Trophoblast cell (in vitro differentiated cells and primary cell): ENCODE data around the gene DTNB.
"Not testable (repeated sequence)": the region's sequence is repeated elsewhere in the genome, so short reads cannot be mapped to it uniquely, and the experiment has no call there.

Experiments
- DNase-seq, 2 donors: peaks; one replicate each; pipeline ENCODE4 v3.0.0-alpha.2; 2016
- H2AFZ ChIP-seq: 2 replicates; pipeline ENCODE4 v1.6.1; 2013; ENCODE audit warnings: low read length, moderate library complexity, mild to moderate bottlenecking; ENCODE audit not compliant: insufficient read depth, poor library complexity
- H2AK5ac ChIP-seq: 2 replicates; pipeline ENCODE4 v1.6.1; 2013; ENCODE audit warnings: mild to moderate bottlenecking, low read length
- H2BK120ac ChIP-seq: 2 replicates; pipeline ENCODE4 v1.6.1; 2013; ENCODE audit warnings: low read length, mild to moderate bottlenecking, moderate library complexity; ENCODE audit not compliant: insufficient read depth, poor library complexity
- H2BK12ac ChIP-seq: 2 replicates; pipeline ENCODE4 v1.6.1; 2013; ENCODE audit warnings: mild to moderate bottlenecking, low read length, moderate library complexity
- H2BK5ac ChIP-seq: 2 replicates; pipeline ENCODE4 v1.6.1; 2013; ENCODE audit warnings: low read length, low read depth, moderate library complexity, mild to moderate bottlenecking; ENCODE audit not compliant: poor library complexity
- H3K14ac ChIP-seq: 2 replicates; pipeline ENCODE4 v1.6.1; 2013; ENCODE audit warnings: mild to moderate bottlenecking, low read length
- H3K18ac ChIP-seq: 2 replicates; pipeline ENCODE4 v1.6.1; 2013; ENCODE audit warnings: mild to moderate bottlenecking, low read length
- H3K23ac ChIP-seq: 2 replicates; pipeline ENCODE4 v1.6.1; 2013; ENCODE audit warnings: low read length
- H3K27ac ChIP-seq: 2 replicates; pipeline ENCODE4 v1.5.1; 2013; ENCODE audit warnings: low read depth, mild to moderate bottlenecking, inconsistent platforms, low read length, moderate library complexity
- H3K27me3 ChIP-seq: 2 replicates; pipeline ENCODE4 v1.6.1; 2013; ENCODE audit warnings: inconsistent platforms, mild to moderate bottlenecking, low read length, moderate library complexity; ENCODE audit not compliant: insufficient read depth
- H3K36me3 ChIP-seq, 2 experiments: 1 replicate in 1 of 2; 2 replicates in 1 of 2; pipeline ENCODE4 v1.6.1; 2013; ENCODE audit warnings: low read length in 2 of 2, mild to moderate bottlenecking in 2 of 2, moderate library complexity in 1 of 2; ENCODE audit not compliant: insufficient read depth in 2 of 2, control insufficient read depth in 1 of 2
- H3K4ac ChIP-seq: 2 replicates; pipeline ENCODE4 v1.6.1; 2013; ENCODE audit warnings: low read depth, mild to moderate bottlenecking, low read length, moderate library complexity
- H3K4me1 ChIP-seq, 2 experiments: 1 replicate in 1 of 2; 2 replicates in 1 of 2; pipeline ENCODE4 v1.6.1; 2013; ENCODE audit warnings: low read length in 2 of 2, mild to moderate bottlenecking in 2 of 2, moderate library complexity in 1 of 2; ENCODE audit not compliant: insufficient read depth in 2 of 2, control insufficient read depth in 1 of 2
- H3K4me2 ChIP-seq: 2 replicates; pipeline ENCODE4 v1.6.1; 2013; ENCODE audit warnings: inconsistent platforms, mild to moderate bottlenecking, low read length, moderate library complexity
- H3K4me3 ChIP-seq: 2 replicates; pipeline ENCODE4 v1.5.1; 2013; ENCODE audit warnings: mild to moderate bottlenecking, low read depth, low read length, inconsistent platforms
- H3K79me1 ChIP-seq: one replicate; pipeline ENCODE4 v1.6.1; 2013; ENCODE audit warnings: low read length
- H3K79me2 ChIP-seq: 2 replicates; pipeline ENCODE4 v1.6.1; 2013; ENCODE audit warnings: low read length, mild to moderate bottlenecking; ENCODE audit not compliant: control insufficient read depth, insufficient read depth, poor library complexity
- H3K9ac ChIP-seq: 2 replicates; pipeline ENCODE4 v1.6.1; 2013; ENCODE audit warnings: mild to moderate bottlenecking, low read length
- H3K9me3 ChIP-seq: 2 replicates; pipeline ENCODE4 v1.6.1; 2013; ENCODE audit warnings: low read depth, mild to moderate bottlenecking, control low read depth, inconsistent platforms, low read length; ENCODE audit not compliant: insufficient read depth
- H4K12ac ChIP-seq: 2 replicates; pipeline ENCODE4 v1.6.1; 2013; ENCODE audit warnings: low read depth, mild to moderate bottlenecking, low read length, moderate library complexity
- H4K8ac ChIP-seq: 2 replicates; pipeline ENCODE4 v1.6.1; 2013; ENCODE audit warnings: low read depth, mild to moderate bottlenecking, low read length, moderate library complexity
- H4K91ac ChIP-seq: one replicate; pipeline ENCODE4 v1.6.1; 2013; ENCODE audit warnings: low read depth, mild to moderate bottlenecking, low read length, moderate library complexity
- WGBS: extraction: QIAGEN DNeasy Blood & Tissue Kit; methylation state at CpG from one replicate; pipeline ENCODE4 v1.1.7; 2013; ENCODE audit warnings: missing lambda C conversion rate; ENCODE audit not compliant: insufficient read length, insufficient coverage; ENCODE audit errors: extremely low coverage; 5-methylcytosine and 5-hydroxymethylcytosine counted together

DTNB gene

GRCh38 chr2:25601711-25602332 is 71.6 kb downstream of the DTNB start:
- H2BK5ac ChIP-seq, H4K8ac ChIP-seq, DNase-seq, H3K18ac ChIP-seq, H3K4ac ChIP-seq, H3K79me2 ChIP-seq, H3K9ac ChIP-seq, H3K4me1 ChIP-seq, H3K4me3 ChIP-seq, H2AK5ac ChIP-seq, H3K79me1 ChIP-seq, H3K36me3 ChIP-seq, H3K4me2 ChIP-seq, H3K27ac ChIP-seq, H2AFZ ChIP-seq, H3K9me3 ChIP-seq, H4K12ac ChIP-seq, H4K91ac ChIP-seq, H3K23ac ChIP-seq, H2BK12ac ChIP-seq, H2BK120ac ChIP-seq, H3K14ac ChIP-seq, H3K27me3 ChIP-seq: not testable (repeated sequence)
- no CpG with 5 or more reads among the region's 9 CpGs for WGBS

- no CpG with 5 or more reads among the region's 4 CpGs for WGBS
Observed at GRCh38 chr2:25598911-25599310, 74.5 kb downstream of the DTNB start.

GRCh38 chr2:25598332-25598731 is 75.0 kb downstream of the DTNB start:
- H2BK120ac ChIP-seq, result no peak overlapping the region
- H3K9me3 ChIP-seq, result no peaks in the 10 kb centered on the region
- H2AFZ ChIP-seq, result no peak overlapping the region
- H3K18ac ChIP-seq, result no peak overlapping the region
- no peak overlapping the region for H4K91ac ChIP-seq
- no peak overlapping the region for H3K23ac ChIP-seq
- no peak overlapping the region for H3K4me3 ChIP-seq
- DNase-seq, result no peak
- no peak overlapping the region for H2BK5ac ChIP-seq
- H3K14ac ChIP-seq, result no peak overlapping the region
- H3K79me2 ChIP-seq, result no peaks in the 10 kb centered on the region
- H3K4ac ChIP-seq, result no peak overlapping the region
- H3K4me1 ChIP-seq, result no peaks in the 10 kb centered on the region
- H3K79me1 ChIP-seq, result no peaks in the 10 kb centered on the region
- no peak overlapping the region for H2BK12ac ChIP-seq
- no peaks in the 10 kb centered on the region for H3K36me3 ChIP-seq
- no peak overlapping the region for H3K27ac ChIP-seq
- no CpG with 5 or more reads among the region's 2 CpGs for WGBS
- no peaks in the 10 kb centered on the region for H3K27me3 ChIP-seq
- no peak overlapping the region for H4K12ac ChIP-seq
- no peak overlapping the region for H4K8ac ChIP-seq
- H3K9ac ChIP-seq, result no peak overlapping the region
- no peak overlapping the region for H3K4me2 ChIP-seq
- no peak overlapping the region for H2AK5ac ChIP-seq

More at GRCh38 chr2:25598911-25599310, 74.5 kb downstream of the DTNB start:
- H3K4me2 ChIP-seq, result no peak overlapping the region
- H3K36me3 ChIP-seq, result no peaks in the 10 kb centered on the region
- no peak overlapping the region for H2BK12ac ChIP-seq
- no peak overlapping the region for H4K91ac ChIP-seq
- H3K4me1 ChIP-seq, result no peaks in the 10 kb centered on the region
- no peak overlapping the region for H3K18ac ChIP-seq
- no peak overlapping the region for H4K12ac ChIP-seq
- no peak overlapping the region for H3K9ac ChIP-seq
- no peak overlapping the region for H3K14ac ChIP-seq
- H2BK120ac ChIP-seq, result no peak overlapping the region
- H3K23ac ChIP-seq, result no peak overlapping the region
- no peak overlapping the region for H3K27ac ChIP-seq
- no peak for DNase-seq
- H3K4me3 ChIP-seq, result no peak overlapping the region
- no peak overlapping the region for H3K4ac ChIP-seq
- no peak overlapping the region for H2AK5ac ChIP-seq
- no peaks in the 10 kb centered on the region for H3K9me3 ChIP-seq
- no peak overlapping the region for H4K8ac ChIP-seq
- H3K27me3 ChIP-seq, result no peaks in the 10 kb centered on the region
- H3K79me1 ChIP-seq, result no peaks in the 10 kb centered on the region
- H2BK5ac ChIP-seq, result no peak overlapping the region
- H2AFZ ChIP-seq, result no peak overlapping the region
- H3K79me2 ChIP-seq, result no peaks in the 10 kb centered on the region

GRCh38 chr2:25597881-25598280 is 75.5 kb downstream of the DTNB start:
- Histone ChIP-seq H2AK5ac (no peak overlapping the region), H2BK12ac (no peak overlapping the region), H3K79me2 (no peaks in the 10 kb centered on the region), H3K4me3 (no peak overlapping the region), H4K12ac (no peak overlapping the region), H3K4ac (no peak overlapping the region), H3K36me3 (no peaks in the 10 kb centered on the region), H3K18ac (no peak overlapping the region), H3K14ac (no peak overlapping the region), H3K27ac (no peak overlapping the region), H3K23ac (no peak overlapping the region), H3K79me1 (no peaks in the 10 kb centered on the region), H4K8ac (no peak overlapping the region), H2BK120ac (no peak overlapping the region), H3K4me2 (no peak overlapping the region), H2BK5ac (no peak overlapping the region), H3K9me3 (no peaks in the 10 kb centered on the region), H4K91ac (no peak overlapping the region), H3K4me1 (no peaks in the 10 kb centered on the region), H3K27me3 (no peaks in the 10 kb centered on the region), H3K9ac (no peak overlapping the region), H2AFZ (no peak overlapping the region)
- WGBS, result no CpG with 5 or more reads among the region's 2 CpGs
- DNase-seq, result peak in 1 of 2 donors; percentile 6
